Measurements from ENCODE around the gene RORC.

The RORC gene

GRCh38 chr1:151825751-151826660, 5.6 kb downstream of the RORC start:
- DNase-seq (ENCODE audit: low spot score), result no peak

- DNase-seq (ENCODE audit: low spot score), result no peak
These were observed 6.4 kb downstream of the RORC start for GRCh38 chr1:151825204-151825603.

GRCh38 chr1:151823175-151823574, 8.4 kb downstream of the RORC start:
- no peak for DNase-seq (ENCODE audit: low spot score)

GRCh38 chr1:151822404-151822803, 9.2 kb downstream of the RORC start:
- no peak for DNase-seq (ENCODE audit: low spot score)

- no peak for DNase-seq (ENCODE audit: low spot score)
These were observed 10.7 kb downstream of the RORC start for GRCh38 chr1:151820940-151821339.

GRCh38 chr1:151819976-151820623, 11.5 kb downstream of the RORC start:
- DNase-seq (ENCODE audit: low spot score), result no peak

GRCh38 chr1:151819227-151819835, 12.3 kb downstream of the RORC start:
- no peak for DNase-seq (ENCODE audit: low spot score)

- DNase-seq (ENCODE audit: low spot score), result no peak
These were observed 14.3 kb downstream of the RORC start for GRCh38 chr1:151817353-151817730.

- DNase-seq (ENCODE audit: low spot score), result no peak
These were observed 14.9 kb downstream of the RORC start for GRCh38 chr1:151816548-151817352.

GRCh38 chr1:151815716-151816327, 15.8 kb downstream of the RORC start:
- no peak for DNase-seq (ENCODE audit: low spot score)

- no peak for DNase-seq (ENCODE audit: low spot score)
These were observed 16.5 kb downstream of the RORC start for GRCh38 chr1:151814971-151815545.

- DNase-seq (ENCODE audit: low spot score), result no peak
These were observed 17.2 kb downstream of the RORC start for GRCh38 chr1:151814426-151814825.

GRCh38 chr1:151813271-151813977, 18.2 kb downstream of the RORC start:
- DNase-seq (ENCODE audit: low spot score), result no peak

GRCh38 chr1:151811181-151811580, 20.4 kb downstream of the RORC start:
- DNase-seq (ENCODE audit: low spot score), result no peak

- no peak for DNase-seq (ENCODE audit: low spot score)
These were observed 21.5 kb downstream of the RORC start for GRCh38 chr1:151809985-151810556.

- DNase-seq (ENCODE audit: low spot score), result no peak
These were observed 22.2 kb downstream of the RORC start for GRCh38 chr1:151809290-151809984.

- DNase-seq (ENCODE audit: low spot score), result no peak
These were observed 23.8 kb downstream of the RORC start for GRCh38 chr1:151807766-151808165.

GRCh38 chr1:151807131-151807530, 24.5 kb downstream of the RORC start:
- DNase-seq (ENCODE audit: low spot score), result no peak

- no peak for DNase-seq (ENCODE audit: low spot score)
These were observed 25.4 kb downstream of the RORC start for GRCh38 chr1:151806170-151806569.
